ENCODE data around the gene HLA-DQA1.
A peak's percentile ranks its signal among the peaks of the same experiment; 100 is the strongest.
"Not testable (repeated sequence)": the region's sequence is repeated elsewhere in the genome, so short reads cannot be mapped to it uniquely, and the experiment has no call there.

The HLA-DQA1 gene

GRCh38 chr6:32659856-32660595 is 22.8 kb downstream of the HLA-DQA1 start:
- DNase-seq = no peak

- DNase-seq = no peak
Observed at GRCh38 chr6:32662099-32662498, 24.9 kb downstream of the HLA-DQA1 start.

- DNase-seq = no peak
Observed at GRCh38 chr6:32662836-32663235, 25.6 kb downstream of the HLA-DQA1 start.

GRCh38 chr6:32664354-32664753 is 27.1 kb downstream of the HLA-DQA1 start:
- DNase-seq = no peak

GRCh38 chr6:32664827-32665362 is 27.7 kb downstream of the HLA-DQA1 start:
- DNase-seq = no peak

- DNase-seq = no peak
Observed at GRCh38 chr6:32665661-32666060, 28.5 kb downstream of the HLA-DQA1 start.

- DNase-seq = no peak
Observed at GRCh38 chr6:32666420-32667300, 29.5 kb downstream of the HLA-DQA1 start, which contains the start of gene HLA-DQB1. Gene HLA-DQB1 (minus strand): TSS chr6:32666657. CDS start chr6:32666607, 50 bp downstream.

GRCh38 chr6:32668226-32668747 is 31.1 kb downstream of the HLA-DQA1 start:
- DNase-seq = no peak

GRCh38 chr6:32669240-32669639 is 32.0 kb downstream of the HLA-DQA1 start:
- no peak for DNase-seq

- no peak for DNase-seq
Observed at GRCh38 chr6:32669893-32670292, 32.7 kb downstream of the HLA-DQA1 start.

GRCh38 chr6:32671908-32672307 is 34.7 kb downstream of the HLA-DQA1 start:
- DNase-seq = not testable (repeated sequence)

GRCh38 chr6:32674123-32674522 is 36.9 kb downstream of the HLA-DQA1 start:
- DNase-seq = not testable (repeated sequence)

- DNase-seq = no peak
Observed at GRCh38 chr6:32679492-32679891, 42.3 kb downstream of the HLA-DQA1 start.

- no peak for DNase-seq
Observed at GRCh38 chr6:32680055-32680454, 42.8 kb downstream of the HLA-DQA1 start.

- no peak for DNase-seq
Observed at GRCh38 chr6:32684246-32684645, 47.0 kb downstream of the HLA-DQA1 start.

- DNase-seq = peak; percentile 13
Observed at GRCh38 chr6:32685603-32686002, 48.4 kb downstream of the HLA-DQA1 start.

GRCh38 chr6:32689531-32690501 is 52.6 kb downstream of the HLA-DQA1 start:
- no peak for DNase-seq

GRCh38 chr6:32692019-32692418 is 54.8 kb downstream of the HLA-DQA1 start:
- no peak for DNase-seq

Measured in HCEC 1CT (cell line).